GM13976 (cell line): ENCODE data around the gene ZNF777.

Source experiments
- DNase-seq: peaks from one replicate; pipeline ENCODE4 v3.0.0; 2012; ENCODE audit warnings: low spot score
- in situ Hi-C: fragments of 300-500 bp; cut with MboI; formaldehyde crosslinking; loops from one replicate; pipeline ENCODE4 v1.12.0; 2022; ENCODE audit warnings: low sequenced_read_pairs, mixed read lengths, inconsistent platforms; ENCODE audit not compliant: unreplicated experiment
- TF ChIP-seq, protein P1 (sequence below): IDR thresholded peaks from 2 replicates; pipeline ENCODE4 v1.5.1; 2012; ENCODE audit warnings: borderline replicate concordance, mild to moderate bottlenecking; ENCODE audit not compliant: insufficient read depth; ENCODE audit errors: extremely low read depth, missing control alignments, control extremely low read depth

ZNF777 gene

DNA sequence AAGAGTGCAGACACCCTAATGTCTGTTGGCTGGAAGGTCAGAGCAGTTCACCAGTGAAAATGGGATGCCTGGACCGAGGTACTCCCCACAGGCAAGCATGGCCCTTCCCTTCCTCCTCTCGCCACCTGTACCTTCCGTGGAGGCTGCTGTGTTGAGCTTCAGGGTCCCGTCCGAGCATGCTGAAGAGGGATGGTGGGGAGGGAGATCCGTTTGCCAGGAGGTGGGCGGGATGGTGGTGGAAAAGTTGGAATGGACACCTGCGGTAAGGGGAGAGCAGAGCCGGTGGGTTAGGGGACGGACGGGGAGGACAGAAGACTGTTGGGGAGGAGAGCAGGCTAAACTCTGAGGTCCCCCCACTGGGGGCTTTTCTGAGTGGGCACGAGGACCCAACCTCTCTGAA lies 15.9 kb upstream of the ZNF777 start:
- TF ChIP-seq, protein P1, sequence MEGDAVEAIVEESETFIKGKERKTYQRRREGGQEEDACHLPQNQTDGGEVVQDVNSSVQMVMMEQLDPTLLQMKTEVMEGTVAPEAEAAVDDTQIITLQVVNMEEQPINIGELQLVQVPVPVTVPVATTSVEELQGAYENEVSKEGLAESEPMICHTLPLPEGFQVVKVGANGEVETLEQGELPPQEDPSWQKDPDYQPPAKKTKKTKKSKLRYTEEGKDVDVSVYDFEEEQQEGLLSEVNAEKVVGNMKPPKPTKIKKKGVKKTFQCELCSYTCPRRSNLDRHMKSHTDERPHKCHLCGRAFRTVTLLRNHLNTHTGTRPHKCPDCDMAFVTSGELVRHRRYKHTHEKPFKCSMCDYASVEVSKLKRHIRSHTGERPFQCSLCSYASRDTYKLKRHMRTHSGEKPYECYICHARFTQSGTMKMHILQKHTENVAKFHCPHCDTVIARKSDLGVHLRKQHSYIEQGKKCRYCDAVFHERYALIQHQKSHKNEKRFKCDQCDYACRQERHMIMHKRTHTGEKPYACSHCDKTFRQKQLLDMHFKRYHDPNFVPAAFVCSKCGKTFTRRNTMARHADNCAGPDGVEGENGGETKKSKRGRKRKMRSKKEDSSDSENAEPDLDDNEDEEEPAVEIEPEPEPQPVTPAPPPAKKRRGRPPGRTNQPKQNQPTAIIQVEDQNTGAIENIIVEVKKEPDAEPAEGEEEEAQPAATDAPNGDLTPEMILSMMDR: no peak
- DNase-seq: no peak
- in situ Hi-C loops: no loop called here

DNA sequence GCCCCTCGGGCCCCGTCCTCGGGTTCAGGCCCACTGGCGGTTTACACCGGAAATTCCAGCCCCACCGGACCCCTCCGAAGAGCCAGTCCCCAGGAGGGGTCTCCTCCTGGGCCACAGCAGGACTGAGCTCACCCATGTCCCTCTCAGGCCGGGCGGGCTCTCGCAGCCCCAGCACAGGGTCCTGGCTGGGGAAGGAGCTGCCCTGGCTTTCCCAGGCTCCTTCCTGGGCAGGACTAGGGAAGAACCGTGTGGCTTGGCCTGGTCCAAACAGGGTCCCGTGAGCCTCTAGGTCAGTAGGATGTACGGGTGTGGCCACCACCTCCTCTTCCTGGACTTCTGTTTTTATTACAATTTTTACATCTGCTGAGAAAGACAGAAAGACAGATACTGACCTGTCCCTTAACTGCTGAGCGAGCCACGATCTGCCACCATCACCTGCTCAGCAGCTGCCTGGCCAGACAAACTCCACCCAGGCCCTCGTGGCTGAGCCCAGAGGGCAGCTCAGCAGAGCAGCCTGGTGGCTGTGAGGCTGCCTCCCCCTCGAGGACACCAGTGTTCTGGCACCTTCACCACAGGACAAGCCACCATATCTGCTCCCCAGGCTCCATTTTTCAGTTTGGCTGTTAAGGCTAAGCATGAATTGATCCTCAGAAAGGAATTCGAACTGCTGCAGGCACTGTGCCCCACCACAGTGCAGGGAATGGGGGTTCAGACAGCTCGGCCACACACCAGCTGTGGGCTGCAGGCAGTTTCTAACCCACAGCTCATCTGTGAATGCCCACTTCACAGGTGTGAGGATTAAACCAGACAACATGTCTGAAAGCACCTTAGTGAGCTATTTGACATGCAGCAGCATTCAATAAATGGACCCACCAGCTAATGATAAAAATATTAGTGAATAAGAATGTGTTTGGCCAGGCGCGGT lies 14.5 kb upstream of the ZNF777 start:
- in situ Hi-C loops: no loop called here
- no peak for DNase-seq
- TF ChIP-seq, protein P1: no peak

DNA sequence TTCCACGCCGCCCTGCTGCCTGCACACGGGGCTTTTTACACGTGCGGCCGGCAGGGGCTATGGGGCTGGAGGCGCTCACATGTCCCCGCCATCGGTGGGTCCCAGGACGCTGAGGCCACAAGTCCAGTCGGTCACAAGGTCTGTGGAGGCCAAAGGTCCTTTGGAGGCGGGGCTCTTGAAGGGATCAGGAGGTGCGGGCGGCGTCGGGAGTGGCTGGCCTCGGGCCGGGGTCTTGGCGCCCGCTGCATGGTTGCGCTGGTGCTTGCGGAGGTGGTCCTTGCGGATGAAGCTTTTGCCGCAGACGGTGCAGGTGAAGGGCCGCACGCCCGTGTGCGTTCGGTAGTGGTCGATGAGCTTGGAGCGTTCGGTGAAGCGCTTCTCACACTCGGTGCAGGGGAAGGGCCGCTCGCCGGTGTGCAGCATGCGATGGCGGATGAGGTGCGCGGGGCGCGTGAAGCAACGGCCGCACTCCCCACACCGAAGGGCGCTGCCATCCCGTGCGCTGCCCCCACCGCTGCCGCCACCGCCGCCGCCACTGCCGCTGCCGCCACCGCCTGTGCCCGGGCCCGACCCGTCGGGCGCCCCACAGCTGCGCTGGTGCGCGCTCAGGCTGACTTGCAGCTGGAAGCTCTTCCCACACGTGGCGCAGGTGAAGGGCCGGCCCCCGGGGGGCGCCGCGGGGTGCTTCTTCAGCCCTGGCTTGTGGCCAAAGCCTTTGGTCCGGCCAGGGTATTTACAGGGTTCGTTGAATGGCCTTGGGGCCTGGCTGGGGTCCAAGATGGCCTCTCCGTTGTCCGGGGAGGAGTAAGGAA lies 13.7 kb upstream of the ZNF777 start:
- in situ Hi-C loops: no loop called here
- DNase-seq: no peak
- TF ChIP-seq, protein P1: no peak

DNA sequence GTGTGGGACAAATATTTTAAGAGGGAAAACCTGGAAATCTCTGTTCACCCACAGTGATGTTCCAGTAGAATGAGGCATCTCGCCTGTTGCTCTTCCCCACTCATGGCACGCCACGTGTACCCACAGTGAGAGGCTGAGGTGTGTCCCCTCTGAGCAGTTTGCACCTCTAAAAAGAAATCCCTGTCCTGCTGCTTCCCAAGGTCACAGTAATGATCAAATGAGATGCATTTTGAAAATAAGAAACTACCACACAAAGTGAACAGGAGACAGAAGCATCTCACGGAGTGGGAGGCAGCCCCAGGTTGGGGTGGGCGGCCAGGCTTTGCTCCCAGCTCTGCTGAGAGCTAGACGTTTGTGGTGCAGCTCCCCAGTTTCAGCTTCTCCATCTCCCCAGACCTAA lies 12.4 kb upstream of the ZNF777 start:
- no peak for DNase-seq
- TF ChIP-seq, protein P1: no peak
- in situ Hi-C loops: no loop called here

DNA sequence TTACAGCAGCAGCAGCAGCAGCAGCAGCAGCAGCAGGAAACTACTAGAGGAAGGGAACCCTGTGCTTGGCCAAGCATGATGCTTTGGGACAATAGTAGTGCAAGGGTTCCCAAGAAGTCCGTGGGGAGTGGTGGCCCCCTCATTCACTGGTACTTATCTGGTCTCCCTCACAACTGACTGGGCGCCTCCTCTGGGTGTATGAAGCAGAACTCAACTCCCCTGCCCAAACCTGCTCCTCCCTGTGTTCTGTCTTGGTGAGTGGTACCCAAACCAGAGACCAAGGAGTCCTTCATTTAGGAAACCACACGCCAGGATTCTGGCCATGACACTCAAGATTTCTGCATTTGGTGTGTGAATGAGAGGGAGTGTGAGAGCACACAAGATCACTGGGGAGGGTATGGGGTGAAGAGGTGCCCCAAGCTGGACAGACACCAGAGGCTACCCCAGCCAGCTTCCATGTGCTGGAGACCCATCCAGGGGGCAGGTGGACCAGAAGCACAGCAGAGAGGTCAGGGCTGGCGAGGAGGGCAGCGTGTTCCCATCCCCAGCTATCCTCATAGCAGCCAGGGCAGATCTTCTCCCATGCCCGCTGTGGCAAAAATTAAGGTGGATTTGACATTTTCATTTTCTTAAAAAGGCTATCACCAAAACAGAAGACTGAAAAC lies 10.6 kb upstream of the ZNF777 start:
- TF ChIP-seq, protein P1: no peak
- in situ Hi-C loops: no loop called here
- no peak for DNase-seq

DNA sequence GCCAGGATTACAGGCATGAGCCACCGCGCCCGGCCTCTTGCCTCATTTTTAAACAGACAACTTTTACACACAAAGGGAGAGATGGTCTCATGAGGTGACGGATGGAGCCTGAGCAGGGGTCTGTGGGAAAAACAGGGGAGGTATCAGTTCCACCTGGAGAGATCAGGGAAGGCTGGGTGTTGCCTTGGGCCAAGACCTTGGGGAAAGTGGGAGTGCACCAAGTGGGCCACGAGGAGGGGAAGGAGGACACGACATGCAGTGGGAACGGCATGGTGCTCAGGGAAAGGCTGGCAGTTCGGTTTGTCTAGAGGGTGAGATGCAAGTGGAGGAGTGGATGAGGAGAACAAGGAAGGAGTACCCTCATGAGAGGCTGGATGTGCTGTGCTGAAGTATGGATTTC lies 8.9 kb upstream of the ZNF777 start:
- in situ Hi-C loops: no loop called here
- no peak for DNase-seq
- TF ChIP-seq, protein P1: no peak
